ENCODE data around the gene CDA. TPM values are rescaled to one million over a fixed set of nuclear protein-coding genes. Genes with fewer than 3 reads are reported as not detected.

The CDA gene
- total RNA-seq, 1 donor from 2014 or later, result 10.1 TPM

GRCh38 chr1:20596106-20596505, 7.2 kb downstream of the CDA start:
- Histone ChIP-seq H3K27me3 (no peaks in the 10 kb centered on the region), H3K4me3 (no peak overlapping the region), H3K9me3 (no peaks in the 10 kb centered on the region), H3K4me1 (no peaks in the 10 kb centered on the region), H3K27ac (no peak overlapping the region), H3K36me3 (no peaks in the 10 kb centered on the region)
- DNase-seq (ENCODE audit: low spot score in 2 of 2), result no peak
- no peak for TF ChIP-seq CTCF (IDR thresholded peaks at IDR 0.05)
- intact Hi-C loops (cut with DNase I), result no loop called here

DNA sequence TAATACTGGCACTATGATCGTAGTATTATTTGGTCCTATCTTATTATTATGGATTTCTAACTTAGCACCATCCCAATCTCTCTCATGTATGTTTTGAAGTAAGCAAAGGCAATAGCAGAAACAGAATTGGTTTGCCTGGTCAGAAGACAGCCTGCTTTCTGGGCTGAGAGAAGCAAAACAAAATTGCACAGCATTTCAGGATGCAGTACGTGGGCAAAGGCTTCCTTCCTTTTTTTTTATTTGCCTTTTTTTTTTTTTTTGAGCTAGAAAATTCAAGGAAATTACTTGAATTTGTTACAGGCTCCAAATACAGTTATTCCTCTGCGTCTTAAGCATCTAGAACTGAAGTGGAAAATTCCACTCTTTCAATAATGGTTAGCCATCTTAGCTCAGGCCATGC, 8.8 kb downstream of the CDA start:
- H3K4me1 ChIP-seq, result no peaks in the 10 kb centered on the region
- TF ChIP-seq CTCF (IDR thresholded peaks at IDR 0.05), result no peak
- no peak for DNase-seq (ENCODE audit: low spot score in 2 of 2)
- no peaks in the 10 kb centered on the region for H3K36me3 ChIP-seq
- H3K27me3 ChIP-seq, result no peaks in the 10 kb centered on the region
- intact Hi-C loops (cut with DNase I), result no loop called here
- no peak overlapping the region for H3K4me3 ChIP-seq
- H3K9me3 ChIP-seq, result no peaks in the 10 kb centered on the region
- H3K27ac ChIP-seq, result no peak overlapping the region

DNA sequence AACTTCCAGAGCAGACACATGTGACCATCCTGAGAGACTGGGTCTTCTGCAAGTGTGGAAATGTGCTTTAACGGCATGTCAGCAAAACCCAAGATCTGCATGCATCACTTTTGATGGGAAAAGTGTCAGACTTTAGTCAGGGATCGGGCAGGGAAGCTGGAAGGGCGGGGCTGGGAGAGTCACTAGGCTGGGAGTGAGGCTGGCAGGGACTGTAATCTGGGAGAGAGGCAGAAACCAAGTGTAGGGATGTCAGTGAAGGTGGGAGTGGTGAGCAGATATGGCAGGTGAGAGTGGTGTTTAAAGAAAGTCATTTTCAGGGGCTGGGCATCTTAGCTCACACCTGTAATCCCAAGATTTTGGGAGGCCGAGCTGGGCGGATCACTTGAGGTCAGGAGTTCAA, 11.3 kb downstream of the CDA start:
- no peaks in the 10 kb centered on the region for H3K27me3 ChIP-seq
- no peak overlapping the region for H3K4me3 ChIP-seq
- H3K4me1 ChIP-seq, result no peaks in the 10 kb centered on the region
- H3K27ac ChIP-seq, result no peak overlapping the region
- TF ChIP-seq CTCF (IDR thresholded peaks at IDR 0.05), result no peak
- intact Hi-C loops (cut with DNase I), result no loop called here
- no peak for DNase-seq (ENCODE audit: low spot score in 2 of 2)
- H3K36me3 ChIP-seq, result no peaks in the 10 kb centered on the region
- H3K9me3 ChIP-seq, result no peaks in the 10 kb centered on the region

DNA sequence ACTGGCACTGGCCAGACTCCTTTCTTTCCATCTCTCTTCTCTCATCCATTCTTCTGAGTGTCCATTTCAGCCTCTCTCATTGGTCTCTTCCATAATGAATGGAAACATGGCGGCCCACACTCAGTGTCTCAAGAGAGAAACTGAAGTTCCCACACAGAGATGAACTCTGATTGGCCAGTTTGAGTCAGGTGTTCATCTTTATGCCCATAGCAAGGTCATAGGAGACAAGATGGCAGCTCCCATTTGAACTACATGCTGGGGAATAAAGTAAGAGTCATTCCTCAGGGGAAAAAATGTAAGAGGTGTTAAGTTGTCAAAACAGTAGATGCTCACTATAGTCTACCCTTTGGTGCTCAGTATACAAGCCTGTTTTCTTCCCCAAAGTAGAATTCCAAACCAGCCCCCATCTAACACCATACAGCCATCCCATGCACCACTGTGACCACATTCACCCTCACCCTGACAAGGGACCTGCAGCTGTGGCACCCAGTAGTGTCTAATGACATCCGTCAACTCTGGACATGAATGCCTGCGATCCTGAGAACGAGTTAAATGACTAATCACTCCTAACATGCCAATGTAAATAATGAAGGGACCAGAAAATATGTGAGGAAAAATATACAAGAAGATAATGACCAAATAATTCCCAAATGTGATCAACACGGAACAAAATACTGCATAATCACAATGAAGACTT, 12.4 kb downstream of the CDA start:
- no peak for TF ChIP-seq CTCF (IDR thresholded peaks at IDR 0.05)
- no peaks in the 10 kb centered on the region for H3K9me3 ChIP-seq
- H3K4me1 ChIP-seq, result no peaks in the 10 kb centered on the region
- DNase-seq (ENCODE audit: low spot score in 2 of 2), result no peak
- intact Hi-C loops (cut with DNase I), result no loop called here
- H3K36me3 ChIP-seq, result no peaks in the 10 kb centered on the region
- H3K27ac ChIP-seq, result no peak overlapping the region
- H3K27me3 ChIP-seq, result no peaks in the 10 kb centered on the region
- no peak overlapping the region for H3K4me3 ChIP-seq

DNA sequence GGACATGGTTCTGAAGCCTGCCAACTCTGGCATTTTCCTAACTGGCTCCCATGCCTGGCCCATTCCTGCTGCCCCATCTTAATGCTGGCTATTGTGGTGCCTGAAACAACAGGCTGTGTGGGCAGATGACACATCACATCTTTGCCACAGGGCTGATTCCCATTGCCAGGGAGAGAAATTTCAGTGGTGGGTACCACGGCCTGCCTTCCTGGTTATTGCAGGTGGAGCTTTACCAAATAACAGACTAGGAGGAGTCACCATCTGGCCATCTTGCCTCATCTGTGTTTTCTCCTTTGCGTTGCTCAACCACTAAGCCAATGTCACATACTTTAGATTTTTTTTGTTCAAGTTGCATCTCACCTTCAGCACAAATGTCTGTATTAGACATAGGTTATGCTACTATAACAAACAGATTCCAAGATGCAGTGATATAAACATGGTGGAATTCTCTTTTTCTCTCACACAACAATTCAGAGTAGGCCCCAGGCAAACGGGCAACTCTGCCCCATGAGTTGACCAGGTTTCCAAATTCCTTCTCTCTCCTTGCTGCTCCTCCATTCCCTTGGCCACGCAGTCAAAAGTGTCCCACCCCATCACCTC, 14.1 kb downstream of the CDA start:
- Histone ChIP-seq H3K27ac (no peak overlapping the region), H3K27me3 (no peaks in the 10 kb centered on the region), H3K9me3 (no peaks in the 10 kb centered on the region), H3K4me3 (no peak overlapping the region), H3K36me3 (no peaks in the 10 kb centered on the region), H3K4me1 (no peaks in the 10 kb centered on the region)
- intact Hi-C loops (cut with DNase I), result no loop called here
- TF ChIP-seq CTCF (IDR thresholded peaks at IDR 0.05), result no peak
- no peak for DNase-seq (ENCODE audit: low spot score in 2 of 2)

Data from ascending aorta (tissue), 2 donors.